Measurements from ENCODE around the gene CHMP5.
A peak's percentile ranks its signal among the peaks of the same experiment; 100 is the strongest.
"Not testable (repeated sequence)": the region's sequence is repeated elsewhere in the genome, so short reads cannot be mapped to it uniquely, and the experiment has no call there.

The CHMP5 gene

GRCh38 chr9:33285502-33285901, 20.7 kb downstream of the CHMP5 start:
- DNase-seq: no peak

DNA sequence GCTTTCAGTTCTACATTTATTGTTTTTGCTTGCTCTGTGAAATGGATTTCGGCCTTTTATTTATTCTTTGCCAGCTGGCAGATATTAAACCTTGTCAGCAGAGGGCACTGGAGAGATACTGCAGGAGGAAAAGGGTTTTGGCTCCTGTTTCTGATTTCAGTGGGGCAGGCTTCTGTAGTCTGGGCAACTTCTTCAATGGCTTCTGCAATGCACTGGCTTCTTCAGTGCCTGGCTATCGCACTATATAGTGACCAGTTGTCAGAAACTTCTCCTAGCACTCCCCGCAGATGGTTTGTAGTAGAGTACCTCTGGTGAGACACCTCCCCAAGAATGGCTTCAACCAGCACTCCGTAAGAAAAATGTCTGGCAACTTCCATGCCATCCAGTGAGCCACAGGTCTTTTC, 22.2 kb downstream of the CHMP5 start:
- DNase-seq: peak; percentile 46

- DNase-seq: no peak
Measured at GRCh38 chr9:33288235-33288634, 23.4 kb downstream of the CHMP5 start.

DNA sequence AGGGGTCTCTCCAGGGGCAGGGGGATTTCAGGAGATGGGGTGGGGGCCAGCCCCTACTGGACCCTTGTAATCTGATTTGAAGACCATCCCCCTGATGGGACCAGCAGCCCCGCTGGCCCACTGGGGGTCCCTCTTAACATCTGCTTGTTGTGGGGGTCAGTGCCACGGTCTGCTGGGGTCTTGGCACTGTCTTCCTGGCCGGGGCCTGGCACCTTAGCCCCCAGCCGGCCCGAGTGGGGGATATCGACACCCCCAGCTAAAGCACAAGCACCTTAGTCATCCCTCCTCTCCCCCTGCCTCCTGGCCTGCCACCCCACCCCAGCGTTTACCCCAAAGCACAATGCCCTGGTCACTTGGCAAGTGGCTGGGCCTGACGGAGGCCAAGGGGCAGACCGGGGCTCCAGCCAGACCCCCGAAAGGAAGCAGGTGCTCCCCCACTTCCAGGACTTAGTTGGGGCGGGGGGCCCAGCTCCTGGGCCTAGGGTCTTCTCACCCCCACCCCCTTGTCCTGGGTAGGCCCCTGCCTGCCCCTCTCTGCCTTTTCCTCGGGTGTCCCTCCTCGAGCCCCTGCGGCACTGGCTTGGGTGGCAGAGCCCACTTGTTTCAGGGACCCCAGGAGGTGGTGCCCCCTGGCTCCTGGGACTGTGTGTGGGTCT, 24.1 kb downstream of the CHMP5 start:
- no peak for DNase-seq

GRCh38 chr9:33289496-33289895, 24.6 kb downstream of the CHMP5 start:
- DNase-seq: peak; percentile 58

GRCh38 chr9:33289936-33290246, 25.0 kb downstream of the CHMP5 start:
- DNase-seq: no peak

DNA sequence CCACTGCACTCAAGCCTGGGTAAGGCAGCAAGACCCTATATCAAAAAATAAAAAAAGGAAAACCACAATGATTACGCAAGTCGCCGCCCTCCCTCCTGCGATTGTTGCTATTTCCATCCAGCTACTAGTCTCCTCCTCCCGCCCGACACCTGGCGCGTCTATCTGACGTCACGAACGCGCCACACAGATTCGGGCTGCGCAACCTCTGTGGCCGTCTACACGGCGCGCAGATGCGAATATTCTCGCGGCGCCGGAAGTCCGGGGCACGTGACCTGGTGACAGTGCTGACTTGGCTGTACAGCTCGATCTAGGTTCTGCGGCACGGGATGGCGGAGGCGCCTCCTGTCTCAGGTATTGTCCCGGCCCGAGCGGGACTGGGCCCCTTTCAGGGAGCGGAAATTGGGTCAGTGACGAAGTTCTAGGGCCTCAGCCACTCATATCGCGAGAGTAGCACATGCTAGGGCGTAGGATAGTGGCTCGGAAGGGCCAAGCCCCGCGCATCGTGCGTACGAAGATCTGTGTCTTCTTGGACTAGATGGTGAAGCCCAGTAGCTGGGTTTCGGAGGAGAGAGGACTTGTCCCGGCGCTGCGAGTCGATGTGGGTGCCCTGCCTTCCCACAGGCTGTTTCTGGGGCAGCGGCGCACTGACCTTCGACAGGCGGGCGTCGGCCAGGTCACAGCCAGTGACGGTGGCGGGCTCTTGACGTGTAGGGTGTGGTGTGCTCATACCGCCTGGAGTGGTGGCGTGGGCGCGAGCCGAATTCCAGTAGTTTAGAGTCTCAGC, 25.6 kb downstream of the CHMP5 start, which contains the start of gene NFX1:
Gene NFX1 (plus strand): TSS at position 270 of the 784 bp plus-strand sequence. CDS start 57 bp downstream, at position 327.
- DNase-seq: peak; percentile 99

DNA sequence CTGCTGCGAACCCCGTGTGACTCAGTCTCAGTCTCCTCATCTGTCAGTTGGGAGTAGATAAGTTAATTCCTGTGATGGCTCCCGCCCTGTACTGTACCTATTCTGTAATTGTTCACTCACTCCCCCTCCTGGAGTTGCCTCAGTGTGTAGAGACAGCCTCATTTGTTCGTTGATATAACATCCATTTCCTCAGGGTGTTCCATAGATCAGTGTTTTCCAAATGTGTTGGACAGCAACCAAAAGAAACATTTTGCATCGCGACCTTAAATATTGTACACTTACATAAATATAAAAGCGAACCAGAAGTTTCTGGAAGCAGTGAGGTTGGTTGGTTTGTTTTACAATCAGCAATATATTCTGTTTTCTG, 26.2 kb downstream of the CHMP5 start:
- DNase-seq: no peak

DNA sequence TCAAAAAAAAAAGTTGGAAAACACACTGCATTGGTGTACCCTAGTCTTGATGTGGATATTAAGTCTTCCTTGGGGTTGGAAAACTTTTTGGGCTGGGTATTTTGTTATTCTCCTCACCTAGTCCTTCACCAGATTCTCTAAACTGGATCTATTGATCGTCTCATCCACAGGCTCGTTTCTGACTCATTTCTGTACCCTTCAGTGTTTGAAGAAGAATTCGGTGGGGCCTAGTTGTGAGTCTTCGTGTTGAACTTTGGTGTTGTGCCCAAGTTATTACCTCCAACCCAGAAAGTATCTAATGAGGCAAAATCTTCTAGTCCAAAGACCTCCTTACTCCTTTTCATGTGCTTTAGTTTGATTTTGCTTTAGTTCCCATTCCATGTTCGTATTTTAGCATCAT, 27.1 kb downstream of the CHMP5 start:
- DNase-seq: no peak

- DNase-seq: no peak
Measured at GRCh38 chr9:33293782-33294181, 28.9 kb downstream of the CHMP5 start.

DNA sequence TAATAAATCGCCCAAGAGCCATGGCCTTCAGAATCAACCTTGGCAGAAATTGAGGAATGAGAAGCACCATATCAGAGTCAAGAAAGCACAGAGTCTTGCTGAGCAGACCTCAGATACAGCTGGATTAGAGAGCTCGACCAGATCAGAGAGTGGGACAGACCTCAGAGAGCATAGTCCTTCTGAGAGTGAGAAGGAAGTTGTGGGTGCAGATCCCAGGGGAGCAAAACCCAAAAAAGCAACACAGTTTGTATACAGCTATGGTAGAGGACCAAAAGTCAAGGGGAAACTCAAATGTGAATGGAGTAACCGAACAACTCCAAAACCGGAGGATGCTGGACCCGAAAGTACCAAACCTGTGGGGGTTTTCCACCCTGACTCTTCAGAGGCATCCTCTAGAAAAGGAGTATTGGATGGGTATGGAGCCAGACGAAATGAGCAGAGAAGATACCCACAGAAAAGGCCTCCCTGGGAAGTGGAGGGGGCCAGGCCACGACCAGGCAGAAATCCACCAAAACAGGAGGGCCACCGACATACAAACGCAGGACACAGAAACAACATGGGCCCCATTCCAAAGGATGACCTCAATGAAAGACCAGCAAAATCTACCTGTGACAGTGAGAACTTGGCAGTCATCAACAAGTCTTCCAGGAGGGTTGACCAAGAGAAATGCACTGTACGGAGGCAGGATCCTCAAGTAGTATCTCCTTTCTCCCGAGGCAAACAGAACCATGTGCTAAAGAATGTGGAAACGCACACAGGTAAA, 30.0 kb downstream of the CHMP5 start:
- DNase-seq: no peak

- DNase-seq: no peak
Measured at GRCh38 chr9:33295571-33295970, 30.7 kb downstream of the CHMP5 start.

GRCh38 chr9:33297432-33297831, 32.6 kb downstream of the CHMP5 start:
- DNase-seq: no peak

DNA sequence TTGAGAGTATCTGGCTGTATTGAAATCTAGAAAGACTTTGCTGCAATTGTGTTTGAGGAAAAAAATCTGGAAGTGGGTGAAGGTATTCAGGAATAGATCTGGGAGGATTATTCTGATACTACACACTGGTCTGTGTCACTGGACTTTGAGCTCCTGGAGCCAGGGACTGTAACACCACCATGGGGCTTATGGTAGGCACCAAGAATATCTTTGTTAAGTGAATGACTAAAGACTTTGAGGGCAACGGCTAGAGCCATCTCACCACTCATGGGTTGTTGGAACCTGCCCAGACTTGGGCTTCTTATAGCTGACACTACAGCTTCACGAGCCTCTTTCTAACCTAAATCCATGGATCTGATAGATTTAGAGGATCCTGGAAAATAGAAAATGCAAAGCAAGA, 35.7 kb downstream of the CHMP5 start:
- no peak for DNase-seq

GRCh38 chr9:33304362-33304761, 39.5 kb downstream of the CHMP5 start:
- DNase-seq: no peak

DNA sequence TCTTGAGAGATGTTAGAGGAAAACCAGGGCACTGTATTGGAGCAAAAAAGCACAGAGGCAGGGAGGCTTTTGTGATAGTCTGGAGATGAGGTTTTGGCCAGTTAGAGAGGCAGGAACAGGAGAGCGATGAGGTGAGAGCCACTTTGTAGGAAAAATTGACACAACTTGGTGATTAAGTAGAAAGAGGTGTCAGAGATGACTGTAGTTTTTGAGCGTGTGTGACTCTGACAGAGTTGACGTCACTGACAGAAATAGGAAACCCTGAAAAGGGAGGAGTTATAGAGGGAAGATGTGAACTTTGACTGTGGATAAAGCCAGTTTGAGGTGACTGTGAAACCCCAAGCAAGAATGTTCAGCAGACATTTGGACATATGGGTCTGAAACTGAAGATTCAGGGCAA, 41.2 kb downstream of the CHMP5 start:
- DNase-seq: no peak

- DNase-seq: no peak
Measured at GRCh38 chr9:33307067-33307466, 42.2 kb downstream of the CHMP5 start.

DNA sequence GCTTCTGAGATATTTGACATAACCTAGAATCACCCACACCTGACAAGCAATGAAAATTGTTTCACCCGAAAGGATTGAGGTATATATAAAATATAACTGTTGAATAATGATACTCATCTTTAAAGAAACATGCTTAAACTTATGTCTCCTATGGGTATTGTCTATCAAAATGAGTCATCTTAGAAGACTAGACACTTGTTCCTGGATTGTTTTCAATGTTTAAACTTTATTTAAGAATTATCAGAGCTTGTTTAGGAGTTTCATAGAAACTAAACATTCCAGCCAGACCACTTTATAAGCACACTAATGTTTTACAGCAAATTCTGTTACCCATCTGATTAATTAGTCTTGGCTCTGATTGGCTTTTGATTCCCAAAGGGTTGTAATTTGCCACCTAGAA, 45.1 kb downstream of the CHMP5 start:
- DNase-seq: no peak

- no peak for DNase-seq
Measured at GRCh38 chr9:33310748-33311147, 45.9 kb downstream of the CHMP5 start.

DNA sequence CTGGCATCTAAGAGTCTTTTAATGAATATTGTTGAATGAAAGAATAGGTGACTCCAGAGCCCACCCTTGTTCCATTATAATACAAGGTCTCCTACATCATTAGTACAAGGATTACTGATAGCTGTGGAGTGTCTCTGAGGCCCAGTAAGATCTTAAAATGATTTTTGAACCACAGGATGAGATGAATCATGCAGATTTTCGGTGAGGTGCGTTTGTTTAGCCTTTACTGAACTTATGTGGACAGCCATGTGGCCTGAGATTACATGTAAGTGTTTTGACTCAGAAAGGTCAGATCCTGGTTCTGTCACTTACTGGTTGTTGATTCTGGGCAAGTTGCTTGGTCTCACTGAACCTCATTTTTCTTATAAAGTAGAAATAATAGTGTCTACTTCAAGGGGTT, 47.1 kb downstream of the CHMP5 start:
- no peak for DNase-seq

DNA sequence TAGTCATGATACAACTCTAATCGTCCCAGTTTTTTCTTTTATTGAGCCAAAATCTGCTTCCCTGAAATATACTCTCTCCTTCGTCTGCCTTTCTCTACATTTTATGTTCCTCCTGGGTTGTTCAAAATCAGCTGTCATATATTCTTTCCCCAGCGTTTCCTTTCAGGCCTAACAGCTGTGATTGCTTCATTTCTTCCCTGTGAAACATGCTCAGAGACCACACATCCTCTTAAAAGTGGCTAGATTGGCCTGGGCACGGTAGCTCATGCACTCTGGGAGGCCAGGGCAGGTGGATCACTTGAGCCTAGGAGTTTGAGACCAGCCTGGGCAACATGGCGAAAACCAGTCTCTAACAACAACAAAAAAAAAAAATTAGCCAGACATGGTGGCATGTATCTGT, 50.5 kb downstream of the CHMP5 start:
- DNase-seq: no peak

GRCh38 chr9:33317136-33317535, 52.3 kb downstream of the CHMP5 start:
- DNase-seq: not testable (repeated sequence)

DNA sequence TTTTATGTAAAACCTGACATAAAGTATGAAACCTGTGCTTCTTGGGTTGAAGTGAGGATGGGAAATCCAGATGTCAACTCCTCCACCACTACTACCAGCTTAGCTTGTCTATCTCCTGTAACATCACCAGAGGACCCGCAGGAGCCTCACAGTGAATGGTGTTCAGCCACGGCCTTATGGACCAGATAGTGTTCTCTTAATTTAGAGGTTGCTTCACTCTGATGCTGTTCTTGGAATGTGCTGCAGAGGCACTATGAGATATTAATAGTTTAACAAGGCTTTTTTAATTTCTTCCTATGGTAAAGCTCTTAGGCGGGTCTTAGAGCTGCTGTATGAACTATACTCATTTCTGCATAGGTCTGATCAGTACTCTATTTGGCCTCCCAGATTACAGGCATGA, 53.4 kb downstream of the CHMP5 start:
- no peak for DNase-seq

GRCh38 chr9:33318781-33319180, 53.9 kb downstream of the CHMP5 start:
- no peak for DNase-seq

All from stimulated activated CD8-positive, alpha-beta memory T cell treated with anti-CD3 and anti-CD28 coated beads, Interleukin-4, amount 100 ng/mL, for 48 hours (primary cell).